Stimulated activated CD4-positive, alpha-beta T cell treated with anti-CD3 and anti-CD28 coated beads, Interleukin-1b, Interleukin-23, amount 100 ng/mL, for 4 hours (primary cell): ENCODE data around the gene CD163L1.
"Not testable (repeated sequence)": the region's sequence is repeated elsewhere in the genome, so short reads cannot be mapped to it uniquely, and the experiment has no call there.

Experiments
- DNase-seq, 2 donors: peaks; one replicate each; pipeline ENCODE4 v3.0.0-alpha.2; 2020; ENCODE audit warnings: low read depth in 2 of 2

Gene CD163L1

GRCh38 chr12:7444076-7444475 is at the start of gene CD163L1:
Gene CD163L1, minus strand, starts transcription at chr12:7444153. Its CDS starts 26 bp downstream, at chr12:7444127.
- no peak for DNase-seq

- DNase-seq, result no peak
These were observed 49.1 kb upstream of the CD163L1 start for GRCh38 chr12:7493006-7493405.

- DNase-seq, result no peak
These were observed 42.6 kb upstream of the CD163L1 start for GRCh38 chr12:7486512-7486911.

GRCh38 chr12:7485095-7485494 is 41.1 kb upstream of the CD163L1 start:
- no peak for DNase-seq

GRCh38 chr12:7483343-7483742 is 39.4 kb upstream of the CD163L1 start:
- DNase-seq, result no peak

- DNase-seq, result no peak
These were observed 35.8 kb upstream of the CD163L1 start for GRCh38 chr12:7479771-7480170.

GRCh38 chr12:7472060-7472459 is 28.1 kb upstream of the CD163L1 start:
- no peak for DNase-seq

- DNase-seq, result peak; percentile 32 to 36
These were observed 16.7 kb upstream of the CD163L1 start for GRCh38 chr12:7460375-7461259.

- DNase-seq, result no peak
These were observed 16.0 kb upstream of the CD163L1 start for GRCh38 chr12:7459973-7460372.

GRCh38 chr12:7451756-7452155 is 7.8 kb upstream of the CD163L1 start:
- no peak for DNase-seq

GRCh38 chr12:7450667-7451066 is 6.7 kb upstream of the CD163L1 start:
- DNase-seq, result no peak

GRCh38 chr12:7448099-7448498 is 4.1 kb upstream of the CD163L1 start:
- no peak for DNase-seq

- DNase-seq, result no peak
These were observed 584 bp upstream of the CD163L1 start for GRCh38 chr12:7444537-7444936.

GRCh38 chr12:7441216-7441615 is 2.7 kb downstream of the CD163L1 start:
- DNase-seq, result no peak

- peak; percentile 11 to 35 for DNase-seq
These were observed 4.1 kb downstream of the CD163L1 start for GRCh38 chr12:7439579-7440505.

GRCh38 chr12:7438291-7438995 is 5.5 kb downstream of the CD163L1 start:
- not testable (repeated sequence) for DNase-seq

GRCh38 chr12:7437494-7437893 is 6.5 kb downstream of the CD163L1 start:
- not testable (repeated sequence) for DNase-seq

GRCh38 chr12:7434670-7435069 is 9.3 kb downstream of the CD163L1 start:
- no peak for DNase-seq

GRCh38 chr12:7433276-7433822 is 10.6 kb downstream of the CD163L1 start:
- DNase-seq, result no peak

- no peak for DNase-seq
These were observed 11.8 kb downstream of the CD163L1 start for GRCh38 chr12:7431993-7432685.

GRCh38 chr12:7411343-7411742 is 32.6 kb downstream of the CD163L1 start:
- DNase-seq, result no peak
